GM18508 (cell line): ENCODE data around the gene TLR10.
"Not testable (repeated sequence)": the region's sequence is repeated elsewhere in the genome, so short reads cannot be mapped to it uniquely, and the experiment has no call there.

Source experiments
- ATAC-seq: cut with Tn5 transposase; IDR thresholded peaks from one replicate; pipeline ENCODE4 v1.9.1; 2021; ENCODE audit warnings: moderate number of reproducible peaks; ENCODE audit not compliant: insufficient read depth, unreplicated experiment

Gene TLR10

DNA sequence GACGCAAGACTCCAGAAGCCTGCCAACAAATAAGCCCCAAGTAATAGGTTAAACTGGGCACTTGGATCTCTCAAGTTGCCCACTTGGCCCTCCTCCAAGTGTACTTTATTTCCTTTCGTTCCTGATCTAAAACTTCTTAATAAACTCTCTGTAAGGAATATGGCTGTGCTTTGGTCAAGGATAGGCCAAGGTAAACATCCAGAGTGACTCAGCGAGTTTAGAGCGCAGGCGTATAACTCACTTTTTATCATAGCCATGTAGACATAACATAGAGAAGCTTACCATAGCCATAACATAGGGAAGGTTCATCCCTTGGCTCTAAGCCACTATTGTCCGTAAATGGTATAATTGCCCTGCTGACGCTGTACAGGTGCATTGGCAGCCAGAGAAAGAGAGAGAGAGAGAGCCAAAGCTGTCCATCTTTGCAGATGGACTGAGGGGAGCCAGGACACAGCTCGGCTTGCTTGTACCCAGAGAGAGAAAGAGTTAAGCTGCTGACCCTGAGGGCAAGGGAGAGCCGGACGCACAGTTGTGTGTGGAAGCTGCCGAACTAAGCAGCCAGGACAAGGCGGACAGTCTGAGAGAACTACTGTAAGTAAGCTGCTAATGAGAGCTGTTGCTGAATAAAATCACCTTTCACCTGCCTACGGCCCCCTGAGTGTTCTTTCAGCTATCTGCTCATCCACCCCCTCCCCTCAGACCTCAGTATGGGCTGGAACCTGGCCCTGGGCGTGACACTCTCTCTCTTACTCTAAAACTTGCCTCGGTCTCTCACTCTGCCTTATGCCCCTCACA, 20.0 kb upstream of the TLR10 start:
- no peak for ATAC-seq

DNA sequence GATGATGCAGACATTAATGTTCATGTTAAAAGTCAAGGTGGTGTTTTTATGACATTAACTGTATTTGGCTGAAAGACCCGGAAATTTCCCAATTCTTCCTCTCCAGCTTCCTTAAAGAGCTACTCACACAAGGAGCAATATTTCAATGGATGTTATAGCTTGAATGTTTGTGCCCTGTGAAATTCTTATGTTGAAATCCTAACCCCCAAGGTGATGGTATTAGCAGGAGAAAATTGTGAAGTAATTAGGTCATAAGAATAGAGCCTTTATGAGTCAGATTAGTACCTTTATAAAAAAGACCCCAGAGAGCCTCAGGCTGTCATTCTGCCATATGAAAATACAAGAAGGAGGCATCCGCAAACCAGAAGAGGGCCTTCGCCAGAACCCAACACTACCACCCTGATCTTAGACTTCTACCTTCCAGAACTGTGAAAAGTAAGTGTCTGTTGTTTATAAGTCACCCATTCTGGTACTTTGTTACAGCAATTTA, 18.2 kb upstream of the TLR10 start:
- ATAC-seq, result no peak

DNA sequence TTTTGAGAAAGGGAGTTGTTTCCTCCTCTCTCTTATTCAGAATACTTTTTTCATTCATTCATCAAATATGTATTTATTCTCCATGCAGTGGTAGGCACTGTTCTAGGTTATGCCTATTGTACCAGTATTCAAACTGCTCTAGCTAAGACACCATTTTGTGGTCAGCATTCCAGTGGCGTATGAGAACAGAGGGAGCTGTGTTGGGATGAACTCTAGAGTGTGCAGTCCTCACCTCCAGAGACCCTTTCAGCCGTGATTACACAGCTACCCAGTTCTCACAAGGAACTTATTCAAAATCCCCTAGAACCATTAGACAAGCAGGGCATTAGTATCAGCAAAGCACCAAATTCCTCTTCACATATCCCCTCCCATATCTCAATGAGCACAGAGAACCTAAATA, 17.6 kb upstream of the TLR10 start:
- ATAC-seq, result no peak

DNA sequence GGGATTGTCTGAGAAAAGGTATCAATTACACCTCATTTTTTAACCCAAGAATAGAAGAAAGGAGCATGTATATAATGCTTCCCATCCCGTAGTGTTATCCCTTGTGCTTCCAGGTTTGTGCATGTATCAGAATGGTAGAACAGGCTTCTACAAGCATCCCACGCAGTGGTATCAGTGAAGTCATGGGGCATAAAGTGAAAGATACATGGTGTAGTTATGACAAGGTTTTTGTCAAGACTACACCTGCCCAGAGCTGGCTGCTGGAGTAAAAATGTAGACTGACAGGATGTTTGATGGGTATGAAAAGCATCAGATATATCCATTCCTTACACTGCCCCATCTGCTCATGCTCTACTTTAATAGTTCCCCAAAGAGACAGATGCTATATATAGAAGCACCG, 12.3 kb upstream of the TLR10 start:
- no peak for ATAC-seq

DNA sequence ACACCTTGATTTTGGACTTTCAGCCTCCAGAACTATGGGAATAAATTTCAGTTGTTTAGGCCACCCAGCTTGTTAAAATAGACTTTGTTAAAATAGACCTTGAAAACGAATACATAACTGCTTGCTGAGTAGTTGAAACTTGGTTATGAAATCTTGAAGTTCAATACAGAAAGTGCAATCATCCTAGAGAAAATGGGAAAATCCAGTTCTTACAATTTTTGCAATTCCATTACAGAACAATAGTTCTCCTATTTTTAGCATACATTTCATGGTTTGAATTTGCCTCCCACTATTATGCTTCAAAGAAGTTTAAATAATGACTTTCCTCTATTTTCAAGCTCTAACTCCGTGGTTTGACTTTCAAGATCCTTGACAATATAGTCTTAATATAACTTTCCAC, 11.3 kb upstream of the TLR10 start:
- ATAC-seq, result no peak

DNA sequence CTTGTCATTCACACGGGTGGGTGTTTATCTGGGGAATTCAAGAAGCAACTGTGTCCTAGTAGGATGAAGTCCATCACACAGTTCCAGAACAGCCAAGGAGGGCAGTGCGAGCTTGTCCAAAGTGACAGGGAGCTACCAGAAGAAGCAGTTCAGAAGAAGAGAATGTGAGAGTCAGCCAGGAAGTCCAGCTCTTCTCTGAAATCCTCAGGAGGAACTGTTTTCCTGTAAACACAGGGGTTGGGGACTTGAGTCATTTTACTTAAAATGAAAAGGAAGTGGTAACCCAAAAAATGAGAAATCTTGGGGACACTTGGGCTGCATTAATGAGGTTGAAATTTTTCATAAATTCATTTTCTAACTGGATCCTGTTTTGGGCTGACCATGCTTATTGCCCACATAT, 8.2 kb upstream of the TLR10 start:
- ATAC-seq, result no peak

DNA sequence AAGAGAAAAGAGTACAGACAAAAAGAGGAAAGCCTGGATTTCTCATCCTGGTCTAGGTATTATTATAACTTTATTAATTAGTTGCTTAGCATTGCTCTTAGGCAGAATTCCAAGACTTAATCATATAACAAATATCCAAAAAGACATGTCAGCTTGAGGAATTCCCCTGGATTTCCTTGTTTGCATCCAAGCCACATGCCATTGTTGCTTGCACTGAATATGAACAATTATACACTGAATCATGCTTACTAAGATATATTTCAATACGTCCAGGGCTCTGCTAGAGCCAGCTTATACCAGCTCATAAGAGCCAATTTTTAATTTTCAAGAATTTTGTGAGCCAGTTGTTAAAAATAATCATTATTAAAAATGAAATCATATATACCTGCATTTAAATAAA, 5.5 kb upstream of the TLR10 start:
- no peak for ATAC-seq

DNA sequence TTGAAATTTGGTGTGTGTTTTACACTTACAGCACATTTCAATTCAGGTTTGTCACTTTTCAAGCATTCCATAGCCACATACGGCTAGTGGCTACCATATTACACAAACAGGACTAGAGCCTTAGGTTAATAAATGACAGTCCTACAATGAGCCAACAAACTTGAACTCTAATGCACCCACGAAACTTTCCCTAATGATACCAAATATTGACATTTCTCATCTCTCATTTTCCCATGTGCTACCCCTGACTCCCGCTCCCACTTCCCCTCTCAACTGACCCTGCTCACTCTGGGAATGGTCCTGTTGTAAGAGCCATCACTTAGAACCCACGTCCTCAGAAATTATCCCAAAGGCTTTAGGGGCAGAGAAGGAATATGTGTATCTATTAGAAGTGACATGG, 4.9 kb upstream of the TLR10 start:
- no peak for ATAC-seq

DNA sequence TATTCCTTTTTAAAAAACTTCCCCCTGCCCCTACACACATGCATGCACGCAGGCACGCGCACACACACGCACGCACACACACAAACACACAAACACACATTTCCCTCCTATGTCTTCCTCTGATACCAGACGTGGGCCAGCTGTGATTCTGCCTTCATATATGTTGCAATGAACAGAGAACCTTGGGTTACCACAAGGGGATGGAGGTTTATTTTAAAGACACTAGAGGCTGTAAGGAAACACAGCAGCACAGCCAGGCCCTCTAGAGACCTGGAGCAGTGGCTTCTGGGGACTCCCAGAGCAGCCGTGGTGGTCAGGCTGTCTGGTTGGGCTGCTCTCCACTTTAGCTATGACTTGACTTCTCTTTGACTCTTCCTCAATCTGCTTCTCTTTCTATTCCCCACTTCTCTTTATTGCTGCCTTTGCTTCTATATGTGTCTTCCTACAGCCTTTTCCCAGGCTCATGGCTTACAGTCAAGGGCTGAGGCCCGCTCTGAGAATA, 3.2 kb upstream of the TLR10 start:
- ATAC-seq, result no peak

DNA sequence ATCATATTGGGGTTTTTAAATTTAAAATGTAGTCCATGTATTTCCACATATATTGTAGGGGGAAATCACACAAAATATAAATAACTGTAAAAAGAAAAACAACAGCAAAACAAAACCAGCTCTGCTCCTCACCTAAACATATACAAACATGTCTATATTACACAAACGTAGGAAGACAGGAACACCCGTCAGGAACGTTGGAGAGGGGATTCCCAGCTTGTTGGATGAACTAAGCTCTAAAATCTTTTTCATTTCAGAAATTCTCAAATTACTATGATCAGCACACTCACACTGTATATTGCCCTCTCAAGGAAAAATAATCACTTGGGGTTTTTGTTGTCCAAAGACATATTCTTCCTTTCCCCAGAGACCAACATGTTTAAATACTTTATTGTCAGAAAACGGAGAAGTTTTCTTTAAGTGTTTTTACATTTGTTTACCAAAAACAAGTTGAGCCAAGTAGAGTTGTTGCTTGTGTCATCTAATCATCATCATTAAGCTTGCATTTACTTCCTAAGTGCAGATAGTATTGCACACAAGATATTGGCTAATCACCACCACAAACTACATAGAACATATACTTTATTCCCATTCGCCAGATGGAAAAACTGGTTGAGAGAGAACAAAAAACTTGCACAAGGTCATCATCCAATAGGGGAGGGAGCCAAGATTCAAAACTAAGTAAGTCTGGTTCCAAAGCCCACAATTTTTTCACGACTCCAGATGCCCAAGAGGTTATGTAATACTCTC, 2.4 kb upstream of the TLR10 start:
- ATAC-seq, result no peak

DNA sequence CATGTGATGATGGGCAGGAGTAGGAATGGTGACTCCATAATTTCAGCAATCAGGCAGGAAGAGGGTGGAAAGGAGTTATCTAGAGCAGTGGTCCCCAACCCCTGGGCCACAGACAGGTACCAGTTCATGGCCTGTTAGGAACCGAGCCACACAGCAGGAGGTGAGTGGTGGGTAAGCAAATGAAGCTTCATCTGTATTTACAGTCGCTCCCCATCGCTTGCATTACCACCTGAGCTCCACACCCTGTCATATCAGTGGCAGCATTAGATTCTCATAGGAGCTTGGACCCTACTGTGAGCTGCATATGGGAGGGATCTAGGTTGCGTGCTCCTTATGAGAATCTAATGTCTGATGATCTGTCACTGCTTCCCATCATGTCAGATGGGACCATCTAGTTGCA, 1.4 kb upstream of the TLR10 start:
- no peak for ATAC-seq

DNA sequence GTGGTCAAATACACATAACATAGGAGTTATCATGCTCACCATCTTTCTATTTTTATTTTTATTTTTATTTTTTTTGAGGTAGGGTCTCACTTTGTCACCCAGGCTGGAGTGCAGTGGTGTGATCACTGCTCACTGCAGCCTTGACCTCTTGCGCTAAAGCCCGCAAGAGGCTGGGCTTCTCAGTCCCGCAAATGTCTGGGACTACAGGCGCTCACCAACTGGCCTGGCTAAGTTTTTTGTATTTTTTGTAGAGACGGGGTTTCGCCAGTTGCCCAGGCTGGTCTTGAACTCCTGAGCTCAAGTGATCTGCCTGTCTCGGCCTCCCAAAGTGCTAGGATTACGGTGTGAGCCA, 295 bp upstream of the TLR10 start:
- ATAC-seq, result no peak

DNA sequence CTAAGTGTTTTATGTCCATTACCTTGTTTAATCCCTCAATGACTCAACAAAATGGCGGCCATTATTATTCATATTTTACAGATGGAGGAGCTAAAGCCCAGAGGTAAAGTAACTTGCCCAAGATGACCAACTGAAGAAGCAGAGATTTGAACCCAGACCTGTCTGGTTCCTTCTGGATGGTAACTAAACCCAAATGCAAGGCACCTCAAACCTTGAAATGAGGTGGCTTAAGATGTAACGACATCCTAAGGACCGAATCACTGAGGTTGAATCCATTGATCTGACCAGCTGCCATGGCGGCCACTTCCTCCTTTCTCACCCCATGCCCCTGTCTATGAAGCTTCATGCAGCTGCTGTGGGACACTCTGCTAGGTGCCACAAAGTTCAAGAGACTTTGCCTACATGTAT, 932 bp downstream of the TLR10 start:
- ATAC-seq, result no peak

DNA sequence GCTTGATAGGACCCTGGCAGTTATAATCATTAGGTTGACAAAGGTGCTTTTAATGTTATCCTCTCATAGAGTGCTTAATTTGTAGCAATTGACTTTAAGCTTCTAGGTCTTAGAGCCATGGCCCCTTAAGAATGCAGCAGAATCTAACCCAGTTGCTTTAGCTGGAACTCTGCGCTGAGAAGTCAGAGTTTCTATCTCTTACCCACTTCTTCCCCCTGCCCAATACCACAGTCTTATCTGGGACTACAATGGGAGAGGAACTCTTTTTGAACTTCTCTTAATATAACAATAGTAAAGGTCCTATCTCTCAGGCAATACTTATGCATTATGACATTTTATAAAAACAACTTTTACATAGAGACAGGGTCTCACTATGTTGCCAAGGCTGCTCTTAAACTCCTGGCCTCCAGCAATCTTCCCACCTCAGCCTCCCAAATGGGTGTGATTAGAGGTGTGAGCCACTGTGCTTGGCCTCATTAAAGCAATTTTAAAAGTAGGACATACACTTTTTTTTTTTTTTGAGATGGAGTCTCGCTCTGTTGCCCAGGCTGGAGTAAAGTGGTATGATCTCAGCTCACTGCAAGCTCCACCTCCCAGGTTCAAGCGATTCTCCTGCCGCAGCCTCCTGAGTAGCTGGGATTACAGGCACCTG, 1.8 kb downstream of the TLR10 start:
- ATAC-seq, result no peak

DNA sequence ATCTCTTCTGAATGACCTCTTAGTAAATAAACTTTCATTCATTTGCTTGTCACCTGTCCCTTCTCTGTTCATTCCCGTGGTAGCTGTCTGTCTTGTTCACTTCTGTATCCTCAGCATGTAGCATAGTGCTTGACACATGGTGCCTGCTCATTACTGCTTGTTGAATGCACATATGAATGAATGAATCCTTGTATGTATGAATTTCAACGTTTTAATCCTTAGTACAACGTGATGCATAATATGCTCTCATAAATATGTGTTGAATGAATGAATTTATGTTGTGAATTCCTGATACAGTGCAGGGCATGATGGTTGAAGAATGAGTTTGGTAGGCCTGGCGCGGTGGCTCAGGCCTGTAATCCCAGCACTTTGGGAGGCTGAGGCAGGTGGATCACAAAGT, 3.0 kb downstream of the TLR10 start:
- ATAC-seq, result no peak

DNA sequence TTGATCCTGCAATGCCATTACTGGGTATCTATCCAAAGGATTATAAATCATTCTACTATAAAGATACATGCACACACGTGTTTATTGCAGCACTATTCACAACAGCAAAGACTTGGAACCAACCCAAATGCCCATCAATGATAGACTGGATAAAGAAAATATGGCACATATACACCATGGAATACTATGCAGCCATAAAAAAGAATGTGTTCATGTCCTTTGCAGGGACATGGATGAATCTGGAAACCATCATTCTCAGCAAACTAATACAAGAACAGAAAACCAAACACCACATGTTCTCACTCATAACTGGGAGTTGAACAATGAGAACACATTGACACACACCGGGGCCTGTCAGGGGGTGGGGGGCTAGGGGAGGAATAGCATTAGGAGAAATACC, 4.9 kb downstream of the TLR10 start:
- ATAC-seq, result not testable (repeated sequence)

DNA sequence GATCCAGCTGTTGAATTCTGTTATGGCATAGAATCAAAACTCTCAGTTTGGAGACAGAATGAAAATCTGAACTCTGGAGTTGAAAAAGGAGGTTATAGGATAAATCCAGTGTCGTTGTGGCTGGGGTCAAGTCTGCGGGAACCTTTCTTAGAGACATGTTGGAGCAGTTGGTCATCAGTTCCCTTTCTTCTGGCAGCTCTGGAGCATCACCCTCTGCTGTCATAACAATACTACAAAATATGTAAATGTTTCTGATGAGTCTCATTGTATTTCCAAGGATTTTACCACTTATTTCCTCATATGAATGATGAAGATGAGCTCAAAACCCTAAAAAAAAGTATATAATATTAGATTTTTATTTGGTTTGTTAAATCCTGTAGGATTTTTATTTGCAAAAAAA, 7.5 kb downstream of the TLR10 start:
- ATAC-seq, result no peak

DNA sequence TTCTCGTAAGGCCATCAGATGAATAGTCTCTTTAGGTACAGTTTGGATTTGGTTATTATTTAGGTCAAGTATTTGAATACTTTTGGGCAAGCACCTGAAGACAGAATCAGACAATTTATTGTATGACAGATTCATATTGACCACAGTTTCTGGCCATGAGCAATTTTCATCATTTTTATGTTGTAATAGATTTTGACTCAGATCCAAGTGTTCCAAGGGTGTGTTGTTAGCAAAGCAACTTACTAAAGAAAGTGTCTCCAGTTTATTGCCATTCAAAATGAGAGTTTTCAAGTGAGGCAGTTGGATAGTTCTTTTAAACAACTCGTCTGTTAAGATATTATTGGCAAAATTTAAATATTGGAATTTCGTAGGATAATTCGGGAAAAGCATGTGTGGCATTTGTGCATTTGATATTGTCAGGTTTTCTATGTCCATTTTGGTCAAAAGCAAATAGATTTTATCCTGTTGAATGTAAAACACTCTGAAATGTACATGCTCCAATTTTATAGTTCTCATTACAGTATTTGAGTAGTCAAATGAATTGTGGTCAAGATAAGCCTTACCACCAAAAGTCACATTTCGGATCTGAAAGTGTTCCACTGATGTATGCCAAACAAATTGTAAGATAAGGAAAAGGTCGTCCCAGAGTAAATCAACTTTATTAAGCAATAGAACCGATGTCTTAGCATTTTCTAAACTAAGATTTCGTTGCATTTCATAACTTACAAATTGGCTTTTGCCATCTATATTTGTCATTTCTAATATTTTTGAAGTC, 8.4 kb downstream of the TLR10 start:
- ATAC-seq, result no peak

DNA sequence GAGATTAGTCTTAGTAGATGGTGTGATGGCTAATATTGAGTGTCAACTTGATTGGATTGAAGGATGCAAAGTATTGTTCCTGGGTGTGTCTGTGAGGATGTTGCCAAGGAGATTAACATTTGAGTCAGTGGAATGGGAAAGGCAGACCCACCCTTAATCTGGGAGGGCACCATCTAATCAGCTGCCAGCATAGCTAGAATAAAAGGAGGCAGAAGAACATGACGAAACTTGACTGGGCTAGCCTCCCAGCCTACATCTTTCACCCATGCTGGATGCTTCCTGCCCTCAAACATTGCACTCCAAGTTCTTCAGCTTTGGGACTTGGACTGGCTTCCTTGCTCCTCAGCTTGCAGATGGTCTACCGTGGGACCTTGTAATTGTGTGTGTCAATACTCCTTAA, 12.5 kb downstream of the TLR10 start:
- not testable (repeated sequence) for ATAC-seq

DNA sequence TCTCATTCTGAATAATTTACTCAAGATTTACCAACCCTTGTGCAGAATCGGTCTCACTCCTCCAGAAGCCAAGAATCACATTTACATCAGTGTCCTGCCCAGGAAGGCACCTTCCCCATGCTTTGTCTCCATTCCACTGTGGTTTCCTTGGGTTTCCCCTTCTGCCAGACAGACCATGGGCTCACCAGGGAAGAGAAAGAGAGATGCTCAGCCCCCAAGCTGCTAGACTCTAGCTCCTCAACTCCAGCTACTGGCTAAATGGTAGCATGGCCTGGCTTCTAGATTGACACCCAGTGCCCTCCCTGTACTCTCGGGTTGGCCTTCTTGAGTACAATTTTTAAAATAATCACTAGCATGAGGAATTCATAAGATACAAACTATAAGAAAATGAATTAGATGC, 12.9 kb downstream of the TLR10 start:
- no peak for ATAC-seq
